NOMO-1 (cell line): ENCODE measurements around the gene FBN1.

Source experiments
- DNase-seq, 2 experiments: peaks; one replicate each; lab custom pipeline; 2025; ENCODE audit not compliant: unreplicated experiment in 2 of 2; lab: John Stamatoyannopoulos, UW

Gene FBN1

GRCh38 chr15:48582452-48583247, 62.9 kb downstream of the FBN1 start:
- DNase-seq = no peak

GRCh38 chr15:48581219-48581618, 64.3 kb downstream of the FBN1 start:
- no peak for DNase-seq

- no peak for DNase-seq
Measured at GRCh38 chr15:48580736-48581135, 64.8 kb downstream of the FBN1 start.

GRCh38 chr15:48579945-48580671, 65.4 kb downstream of the FBN1 start:
- DNase-seq = peak in 1 of 2 experiments; percentile 9

GRCh38 chr15:48578965-48579364, 66.5 kb downstream of the FBN1 start:
- DNase-seq = no peak

- no peak for DNase-seq
Measured at GRCh38 chr15:48577469-48577868, 68.0 kb downstream of the FBN1 start.

GRCh38 chr15:48574187-48574586, 71.3 kb downstream of the FBN1 start:
- no peak for DNase-seq

- DNase-seq = no peak
Measured at GRCh38 chr15:48573780-48574179, 71.7 kb downstream of the FBN1 start.

GRCh38 chr15:48572823-48573222, 72.7 kb downstream of the FBN1 start:
- DNase-seq = no peak

GRCh38 chr15:48571510-48571909, 74.0 kb downstream of the FBN1 start:
- DNase-seq = no peak

- no peak for DNase-seq
Measured at GRCh38 chr15:48570822-48571221, 74.7 kb downstream of the FBN1 start.

- no peak for DNase-seq
Measured at GRCh38 chr15:48569591-48570302, 75.8 kb downstream of the FBN1 start.

GRCh38 chr15:48566668-48567067, 78.8 kb downstream of the FBN1 start:
- DNase-seq = no peak

- DNase-seq = no peak
Measured at GRCh38 chr15:48565560-48566482, 79.7 kb downstream of the FBN1 start.

- no peak for DNase-seq
Measured at GRCh38 chr15:48564690-48565089, 80.8 kb downstream of the FBN1 start.

GRCh38 chr15:48563934-48564333, 81.6 kb downstream of the FBN1 start:
- DNase-seq = no peak

- DNase-seq = no peak
Measured at GRCh38 chr15:48560321-48561051, 85.0 kb downstream of the FBN1 start.

- no peak for DNase-seq
Measured at GRCh38 chr15:48559285-48559684, 86.2 kb downstream of the FBN1 start.

GRCh38 chr15:48558226-48558625, 87.3 kb downstream of the FBN1 start:
- DNase-seq = no peak

- no peak for DNase-seq
Measured at GRCh38 chr15:48557335-48557734, 88.2 kb downstream of the FBN1 start.
